ENCODE data around the gene ZNF844.

ZNF844 gene

DNA sequence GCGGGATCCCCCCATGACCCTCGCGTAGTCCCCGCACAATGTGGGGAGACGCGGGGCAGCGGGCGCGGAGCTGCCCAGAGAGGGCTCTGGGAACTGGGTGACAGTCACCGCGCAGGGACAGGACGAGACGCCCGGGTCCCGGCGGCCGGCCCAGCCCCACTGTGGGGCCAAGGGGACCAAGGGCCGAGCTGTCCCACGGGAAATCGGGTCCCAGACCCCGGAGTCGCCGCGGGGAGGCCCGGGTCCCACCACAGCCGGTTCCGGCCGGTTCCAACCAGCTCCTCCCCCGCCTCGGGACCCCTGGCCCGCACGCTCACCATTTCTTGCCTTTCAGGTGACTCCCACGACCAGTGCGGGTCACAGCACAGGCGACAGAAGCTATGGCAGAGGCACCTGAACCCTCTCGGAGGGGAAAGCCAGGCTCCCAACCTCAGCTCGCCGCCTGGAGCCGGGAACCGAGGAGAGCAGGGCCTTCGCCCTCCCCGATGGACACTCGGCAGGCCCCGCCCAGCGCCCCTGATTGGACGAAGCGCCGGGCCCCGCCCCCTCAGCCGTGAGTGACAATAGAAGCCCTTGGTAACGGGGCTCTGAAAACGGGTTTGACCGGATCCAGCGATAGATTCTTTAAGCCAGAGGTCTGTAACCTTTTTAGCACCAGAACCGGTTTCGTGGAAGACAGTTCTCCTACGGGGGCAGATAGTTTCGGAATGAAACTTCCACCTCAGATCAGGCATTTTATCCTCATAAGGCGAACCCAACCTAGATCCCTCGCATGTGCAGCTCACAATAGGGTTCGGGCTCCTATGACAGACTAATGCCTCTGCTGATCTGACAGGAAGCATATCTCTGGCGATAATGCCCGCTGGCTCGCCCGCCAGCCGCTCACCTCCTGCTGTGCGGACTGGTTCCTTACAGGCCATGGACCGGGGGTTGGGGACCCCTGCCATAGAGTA, 29.0 kb upstream of the ZNF844 start, which contains the start of gene ZNF433 (continued):
- TF ChIP-seq ZBTB1 (tag by site-specific recombination; IDR thresholded peaks at IDR 0.05) (no peak), ZNF140 (tag by site-specific recombination; IDR thresholded peaks at IDR 0.05) (no peak), ZNF777 (tag by site-specific recombination; IDR thresholded peaks at IDR 0.05; ENCODE audit: borderline replicate concordance) (no peak), ZNF701 (tag by site-specific recombination; IDR thresholded peaks at IDR 0.05) (no peak), ZNF112 (tag by site-specific recombination; IDR thresholded peaks at IDR 0.05) (no peak), MYNN (tag by site-specific recombination; IDR thresholded peaks at IDR 0.05; ENCODE audit: borderline replicate concordance) (no peak), ZNF776 (tag by site-specific recombination; IDR thresholded peaks at IDR 0.05; ENCODE audit: borderline replicate concordance) (no peak), ZNF561 (tag by site-specific recombination; IDR thresholded peaks at IDR 0.05; ENCODE audit: borderline replicate concordance) (peak; percentile 54; the same call in 1 of the 2 replicates), HOXC10 (CRISPR knock-in tag; IDR thresholded peaks at IDR 0.05) (no peak), TCF7L2 (IDR thresholded peaks at IDR 0.05; ENCODE audit: borderline replicate concordance, low read depth, low read length) (no peak), YY2 (tag by site-specific recombination; IDR thresholded peaks at IDR 0.05) (no peak), ZNF660 (tag by site-specific recombination; IDR thresholded peaks at IDR 0.05) (0 out of 2 replicates have a peak, but pooled peaks have one; percentile 13), EGR2 (tag by site-specific recombination; IDR thresholded peaks at IDR 0.05; ENCODE audit: low read depth) (no peak), ZNF610 (tag by site-specific recombination; IDR thresholded peaks at IDR 0.05; ENCODE audit: borderline replicate concordance) (no peak), ZBTB8A (tag by site-specific recombination; IDR thresholded peaks at IDR 0.05) (peak; percentile 24; the same call in 1 of the 2 replicates), ZNF23 (tag by site-specific recombination; IDR thresholded peaks at IDR 0.05; ENCODE audit: borderline replicate concordance) (no peak), ZNF658 (tag by site-specific recombination; IDR thresholded peaks at IDR 0.05) (no peak), ZNF423 (tag by site-specific recombination; IDR thresholded peaks at IDR 0.05) (no peak), ZNF274 (IDR thresholded peaks at IDR 0.05; ENCODE audit: low read length) (no peak), ZNF274 (tag by site-specific recombination; IDR thresholded peaks at IDR 0.05; ENCODE audit: borderline replicate concordance) (no peak), WT1 (tag by site-specific recombination; IDR thresholded peaks at IDR 0.05) (no peak), ZNF26 (tag by site-specific recombination; IDR thresholded peaks at IDR 0.05) (no peak), ZBTB17 (tag by site-specific recombination; IDR thresholded peaks at IDR 0.05) (0 out of 2 replicates have a peak, but pooled peaks have one; percentile 26), BCL11B (tag by site-specific recombination; IDR thresholded peaks at IDR 0.05; ENCODE audit: low read depth) (0 out of 2 replicates have a peak, but pooled peaks have one; percentile 25), IKZF3 (tag by site-specific recombination; IDR thresholded peaks at IDR 0.05) (peak; percentile 46), ZNF670 (tag by site-specific recombination; IDR thresholded peaks at IDR 0.05; ENCODE audit: low read depth) (no peak), ZNF747 (tag by site-specific recombination; IDR thresholded peaks at IDR 0.05) (no peak), ZNF48 (tag by site-specific recombination; IDR thresholded peaks at IDR 0.05) (no peak), ZNF791 (tag by site-specific recombination; IDR thresholded peaks at IDR 0.05) (no peak), ZBTB26 (tag by site-specific recombination; optimal IDR thresholded peaks at IDR 0.05) (peak; percentile 28), ZNF654 (tag by site-specific recombination; IDR thresholded peaks at IDR 0.05; ENCODE audit: low read depth) (no peak), OSR2 (tag by site-specific recombination; IDR thresholded peaks at IDR 0.05) (no peak)
- TF ChIP-seq, protein P1, sequence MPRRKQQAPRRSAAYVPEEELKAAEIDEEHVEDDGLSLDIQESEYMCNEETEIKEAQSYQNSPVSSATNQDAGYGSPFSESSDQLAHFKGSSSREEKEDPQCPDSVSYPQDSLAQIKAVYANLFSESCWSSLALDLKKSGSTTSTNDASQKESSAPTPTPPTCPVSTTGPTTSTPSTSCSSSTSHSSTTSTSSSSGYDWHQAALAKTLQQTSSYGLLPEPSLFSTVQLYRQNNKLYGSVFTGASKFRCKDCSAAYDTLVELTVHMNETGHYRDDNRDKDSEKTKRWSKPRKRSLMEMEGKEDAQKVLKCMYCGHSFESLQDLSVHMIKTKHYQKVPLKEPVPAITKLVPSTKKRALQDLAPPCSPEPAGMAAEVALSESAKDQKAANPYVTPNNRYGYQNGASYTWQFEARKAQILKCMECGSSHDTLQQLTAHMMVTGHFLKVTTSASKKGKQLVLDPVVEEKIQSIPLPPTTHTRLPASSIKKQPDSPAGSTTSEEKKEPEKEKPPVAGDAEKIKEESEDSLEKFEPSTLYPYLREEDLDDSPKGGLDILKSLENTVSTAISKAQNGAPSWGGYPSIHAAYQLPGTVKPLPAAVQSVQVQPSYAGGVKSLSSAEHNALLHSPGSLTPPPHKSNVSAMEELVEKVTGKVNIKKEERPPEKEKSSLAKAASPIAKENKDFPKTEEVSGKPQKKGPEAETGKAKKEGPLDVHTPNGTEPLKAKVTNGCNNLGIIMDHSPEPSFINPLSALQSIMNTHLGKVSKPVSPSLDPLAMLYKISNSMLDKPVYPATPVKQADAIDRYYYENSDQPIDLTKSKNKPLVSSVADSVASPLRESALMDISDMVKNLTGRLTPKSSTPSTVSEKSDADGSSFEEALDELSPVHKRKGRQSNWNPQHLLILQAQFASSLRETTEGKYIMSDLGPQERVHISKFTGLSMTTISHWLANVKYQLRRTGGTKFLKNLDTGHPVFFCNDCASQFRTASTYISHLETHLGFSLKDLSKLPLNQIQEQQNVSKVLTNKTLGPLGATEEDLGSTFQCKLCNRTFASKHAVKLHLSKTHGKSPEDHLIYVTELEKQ (tag by site-specific recombination; IDR thresholded peaks at IDR 0.05; ENCODE audit: borderline replicate concordance): no peak
- TF ChIP-seq, protein P2, sequence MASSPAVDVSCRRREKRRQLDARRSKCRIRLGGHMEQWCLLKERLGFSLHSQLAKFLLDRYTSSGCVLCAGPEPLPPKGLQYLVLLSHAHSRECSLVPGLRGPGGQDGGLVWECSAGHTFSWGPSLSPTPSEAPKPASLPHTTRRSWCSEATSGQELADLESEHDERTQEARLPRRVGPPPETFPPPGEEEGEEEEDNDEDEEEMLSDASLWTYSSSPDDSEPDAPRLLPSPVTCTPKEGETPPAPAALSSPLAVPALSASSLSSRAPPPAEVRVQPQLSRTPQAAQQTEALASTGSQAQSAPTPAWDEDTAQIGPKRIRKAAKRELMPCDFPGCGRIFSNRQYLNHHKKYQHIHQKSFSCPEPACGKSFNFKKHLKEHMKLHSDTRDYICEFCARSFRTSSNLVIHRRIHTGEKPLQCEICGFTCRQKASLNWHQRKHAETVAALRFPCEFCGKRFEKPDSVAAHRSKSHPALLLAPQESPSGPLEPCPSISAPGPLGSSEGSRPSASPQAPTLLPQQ (tag by site-specific recombination; IDR thresholded peaks at IDR 0.05): peak; percentile 90
